ENCODE data around the gene TRAPPC6A.

- TF ChIP-seq CTCF (CRISPR knock-in tag; IDR thresholded peaks at IDR 0.05) (no peak), ARID4A (CRISPR knock-in tag; IDR thresholded peaks at IDR 0.05; ENCODE audit: borderline replicate concordance) (no peak), ZFP1 (CRISPR knock-in tag; IDR thresholded peaks at IDR 0.05) (no peak), NR2F6 (IDR thresholded peaks at IDR 0.05) (no peak), NR2F6 (CRISPR knock-in tag; IDR thresholded peaks at IDR 0.05) (no peak), FOXA1 (IDR thresholded peaks at IDR 0.05) (no peak), FOXA1 (CRISPR knock-in tag; IDR thresholded peaks at IDR 0.05) (no peak), ZMYM3 (CRISPR knock-in tag; IDR thresholded peaks at IDR 0.05) (no peak), POLR2A (IDR thresholded peaks at IDR 0.05; ENCODE audit: insufficient read depth in 1 of 2, low read depth in 2 of 2, low read length in 2 of 2) (no peak), EZH2 (conservative IDR thresholded peaks at IDR 0.05; ENCODE audit: low read depth, low read length) (no peak), JUN (CRISPR knock-in tag; IDR thresholded peaks at IDR 0.05) (no peak), ZNF639 (CRISPR knock-in tag; conservative IDR thresholded peaks at IDR 0.05) (no peak), ZNF121 (CRISPR knock-in tag; IDR thresholded peaks at IDR 0.05) (no peak), ATF2 (CRISPR knock-in tag; IDR thresholded peaks at IDR 0.05) (no peak)
These were observed 35.0 kb upstream of the TRAPPC6A start for GRCh38 chr19:45213031-45213430.

Data from HepG2 (cell line).